WTC11 (cell line): ENCODE measurements around the gene COL4A6. TPM values are rescaled to one million over a fixed set of nuclear protein-coding genes. Genes with fewer than 3 reads are reported as not detected.

Experiments
- ATAC-seq: fragments of 200-7000 bp; cut with Tn5 transposase; 2 replicates; pipeline ENCODE4 v1.10.0; 2021; ENCODE audit warnings: mild to moderate bottlenecking, moderate library complexity
- CTCF ChIA-PET: fragments of 300-600 bp; sonication (Branson Sonifier 250); formaldehyde crosslinking; loops from one replicate; lab custom pipeline; 2021; ENCODE audit warnings: antibody characterized with exemption; lab: Charles Lee
- POLR2A ChIA-PET: fragments of 350-600 bp; sonication (Branson Sonifier 250); formaldehyde crosslinking; loops from one replicate; lab custom pipeline; 2021; ENCODE audit warnings: antibody characterized with exemption; lab: Charles Lee
- DNase-seq: peaks from one replicate; pipeline ENCODE4 v3.0.0; 2021; ENCODE audit warnings: low spot score
- H3K27ac Mint-ChIP-seq: 2 replicates; pipeline ENCODE4 v1.8.0; 2021; ENCODE audit warnings: mixed read lengths
- H3K27me3 Mint-ChIP-seq: 2 replicates; pipeline ENCODE4 v1.8.0; 2021; ENCODE audit warnings: low read depth, mild to moderate bottlenecking, moderate library complexity, mixed read lengths
- H3K36me3 Mint-ChIP-seq: 2 replicates; pipeline ENCODE4 v1.8.0; 2021; ENCODE audit warnings: mixed read lengths
- H3K4me1 Mint-ChIP-seq: 2 replicates; pipeline ENCODE4 v1.8.0; 2022; ENCODE audit warnings: mixed read lengths
- H3K4me3 Mint-ChIP-seq: 2 replicates; pipeline ENCODE4 v1.8.0; 2021; ENCODE audit warnings: mild to moderate bottlenecking, moderate library complexity, mixed read lengths
- H3K9me3 Mint-ChIP-seq: 2 replicates; pipeline ENCODE4 v1.8.0; 2021; ENCODE audit warnings: mixed read lengths
- CREM ChIP-seq: sonication (generic); formaldehyde crosslinking; IDR thresholded peaks from 2 replicates; pipeline ENCODE4 v1.8.1; 2022; ENCODE audit warnings: mild to moderate bottlenecking, missing genetic modification reagents, moderate library complexity
- ESRRA ChIP-seq: sonication (generic); formaldehyde crosslinking; IDR thresholded peaks from 2 replicates; pipeline ENCODE4 v1.8.1; 2022; ENCODE audit warnings: mild to moderate bottlenecking, missing genetic modification reagents, borderline replicate concordance
- FOXK1 ChIP-seq: sonication (generic); formaldehyde crosslinking; IDR thresholded peaks from 2 replicates; pipeline ENCODE4 v1.8.0; 2022; ENCODE audit warnings: mild to moderate bottlenecking, moderate library complexity, missing genetic modification reagents
- JUN ChIP-seq: sonication (generic); formaldehyde crosslinking; IDR thresholded peaks from 2 replicates; pipeline ENCODE4 v1.8.0; 2023; ENCODE audit warnings: mild to moderate bottlenecking, missing genetic modification reagents
- MYBL2 ChIP-seq: sonication (generic); formaldehyde crosslinking; IDR thresholded peaks from 2 replicates; pipeline ENCODE4 v1.8.1; 2023; ENCODE audit warnings: mild to moderate bottlenecking, moderate library complexity, missing genetic modification reagents
- PRRX2 ChIP-seq: fragments of 250-450 bp; sonication (Bioruptor Pico); IDR thresholded peaks from 2 replicates; pipeline ENCODE4 v1.8.0; 2021; ENCODE audit warnings: mild to moderate bottlenecking
- SMAD3 ChIP-seq: sonication (generic); formaldehyde crosslinking; IDR thresholded peaks from 2 replicates; pipeline ENCODE4 v1.8.0; 2022; ENCODE audit warnings: missing genetic modification reagents, mild to moderate bottlenecking, borderline replicate concordance
- SOX15 ChIP-seq: fragments of 250-450 bp; sonication (Bioruptor Pico); IDR thresholded peaks from 2 replicates; pipeline ENCODE4 v1.9.0; 2021; ENCODE audit warnings: mild to moderate bottlenecking
- SP1 ChIP-seq: sonication (generic); formaldehyde crosslinking; conservative IDR thresholded peaks from 2 replicates; pipeline ENCODE4 v1.8.1; 2022; ENCODE audit warnings: missing genetic modification reagents
- TP53 ChIP-seq: sonication (generic); formaldehyde crosslinking; IDR thresholded peaks from 2 replicates; pipeline ENCODE4 v1.8.1; 2023; ENCODE audit warnings: mild to moderate bottlenecking, missing genetic modification reagents
- ZNF121 ChIP-seq: sonication (generic); formaldehyde crosslinking; IDR thresholded peaks from 2 replicates; pipeline ENCODE4 v1.8.0; 2023; ENCODE audit warnings: missing genetic modification reagents
- ZNF138 ChIP-seq: sonication (generic); formaldehyde crosslinking; conservative IDR thresholded peaks from 2 replicates; pipeline ENCODE4 v1.8.1; 2022; ENCODE audit warnings: mild to moderate bottlenecking, moderate library complexity, missing genetic modification reagents
- ZNF219 ChIP-seq: sonication (generic); formaldehyde crosslinking; IDR thresholded peaks from 2 replicates; pipeline ENCODE4 v1.8.0; 2023; ENCODE audit warnings: missing genetic modification reagents, mild to moderate bottlenecking, borderline replicate concordance
- ZNF232 ChIP-seq: sonication (generic); formaldehyde crosslinking; IDR thresholded peaks from 2 replicates; pipeline ENCODE4 v1.8.0; 2022; ENCODE audit warnings: mild to moderate bottlenecking, missing genetic modification reagents
- ZNF317 ChIP-seq: sonication (generic); formaldehyde crosslinking; IDR thresholded peaks from 2 replicates; pipeline ENCODE4 v1.8.1; 2023; ENCODE audit warnings: low read depth, mild to moderate bottlenecking, moderate library complexity, missing genetic modification reagents, borderline replicate concordance
- ZNF396 ChIP-seq: fragments of 250-450 bp; sonication (Bioruptor Pico); IDR thresholded peaks from 2 replicates; pipeline ENCODE4 v1.8.0; 2021; ENCODE audit warnings: mild to moderate bottlenecking, moderate library complexity, borderline replicate concordance
- total RNA-seq: library from RNA; stranded (reverse); gene quantifications from 3 replicates; pipeline ENCODE4 v1.2.3, GENCODE V29; 2021
- TF ChIP-seq, protein P1 (sequence below): sonication (generic); formaldehyde crosslinking; IDR thresholded peaks from 2 replicates; pipeline ENCODE4 v1.8.0; 2022; ENCODE audit warnings: mild to moderate bottlenecking, missing genetic modification reagents
- TF ChIP-seq, protein P2 (sequence below): sonication (generic); formaldehyde crosslinking; IDR thresholded peaks from 2 replicates; pipeline ENCODE4 v1.8.1; 2023; ENCODE audit warnings: mild to moderate bottlenecking, missing genetic modification reagents, moderate library complexity
- TF ChIP-seq, protein P3 (sequence below): sonication (generic); formaldehyde crosslinking; IDR thresholded peaks from 2 replicates; pipeline ENCODE4 v1.8.0; 2023; ENCODE audit warnings: missing genetic modification reagents, mild to moderate bottlenecking, borderline replicate concordance
- TF ChIP-seq, protein P4 (sequence below): fragments of 200-600 bp; IDR thresholded peaks from 2 replicates; pipeline ENCODE4 v1.8.0; 2022; ENCODE audit warnings: antibody characterized with exemption
- TF ChIP-seq, protein P5 (sequence below): sonication (generic); formaldehyde crosslinking; IDR thresholded peaks from 2 replicates; pipeline ENCODE4 v1.8.0; 2023; ENCODE audit warnings: missing genetic modification reagents
- TF ChIP-seq, protein P6 (sequence below): sonication (generic); formaldehyde crosslinking; IDR thresholded peaks from 2 replicates; pipeline ENCODE4 v1.8.1; 2022; ENCODE audit warnings: mild to moderate bottlenecking, moderate library complexity, missing genetic modification reagents
- TF ChIP-seq, protein P7 (sequence below): sonication (generic); formaldehyde crosslinking; IDR thresholded peaks from 2 replicates; pipeline ENCODE4 v1.8.1; 2023; ENCODE audit warnings: mild to moderate bottlenecking, missing genetic modification reagents

The COL4A6 gene
- total RNA-seq, 1 experiment from 2014 or later, result 15.2 TPM

DNA sequence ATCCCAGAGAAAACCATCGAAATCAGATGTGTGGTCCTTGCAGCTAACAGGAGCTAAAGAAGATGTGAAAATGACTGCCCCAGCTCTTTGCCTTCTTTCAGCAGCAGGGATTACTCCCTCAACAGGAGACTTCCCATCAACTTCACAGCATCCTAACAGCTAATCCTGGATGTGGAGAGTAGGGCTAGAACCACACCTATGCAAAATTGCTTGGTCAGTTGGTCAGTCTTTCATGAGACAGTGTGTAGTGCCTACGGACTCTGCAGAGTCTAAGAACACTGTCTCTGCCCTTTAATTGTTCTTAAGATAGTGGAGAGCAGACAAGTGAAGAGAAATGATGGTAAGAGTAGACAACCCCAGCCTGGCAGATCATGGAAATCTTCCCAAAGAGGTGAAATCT is 133.5 kb downstream of the COL4A6 start:
- Mint-ChIP-seq H3K4me3 (no peak overlapping the region), H3K27ac (no peak overlapping the region), H3K36me3 (no peaks in the 10 kb centered on the region), H3K4me1 (peaks cover 2% of the 10 kb centered on the region), H3K27me3 (no peaks in the 10 kb centered on the region), H3K9me3 (no peaks in the 10 kb centered on the region)
- ATAC-seq (no peak; the same call in 1 of the 2 replicates), DNase-seq (no peak)
- ChIA-PET POLR2A (no interaction called here), CTCF (interaction anchor here (1.2 to 1.9 kb wide), 4 partner anchors 43 to 96 kb away, joined by 4 to 17 read pairs (median 6); no protein-coding TSS in a partner anchor)
- TF ChIP-seq ZNF396, result no peak
- TF ChIP-seq ESRRA, result no peak
- TF ChIP-seq ZNF138, result no peak
- no peak for TF ChIP-seq ZNF317 (CRISPR knock-in tag)
- TF ChIP-seq SOX15 (CRISPR knock-in tag), result no peak
- no peak for TF ChIP-seq PRRX2 (CRISPR knock-in tag)
- TF ChIP-seq, protein P1, sequence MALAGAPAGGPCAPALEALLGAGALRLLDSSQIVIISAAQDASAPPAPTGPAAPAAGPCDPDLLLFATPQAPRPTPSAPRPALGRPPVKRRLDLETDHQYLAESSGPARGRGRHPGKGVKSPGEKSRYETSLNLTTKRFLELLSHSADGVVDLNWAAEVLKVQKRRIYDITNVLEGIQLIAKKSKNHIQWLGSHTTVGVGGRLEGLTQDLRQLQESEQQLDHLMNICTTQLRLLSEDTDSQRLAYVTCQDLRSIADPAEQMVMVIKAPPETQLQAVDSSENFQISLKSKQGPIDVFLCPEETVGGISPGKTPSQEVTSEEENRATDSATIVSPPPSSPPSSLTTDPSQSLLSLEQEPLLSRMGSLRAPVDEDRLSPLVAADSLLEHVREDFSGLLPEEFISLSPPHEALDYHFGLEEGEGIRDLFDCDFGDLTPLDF, result no peak
- TF ChIP-seq, protein P2, sequence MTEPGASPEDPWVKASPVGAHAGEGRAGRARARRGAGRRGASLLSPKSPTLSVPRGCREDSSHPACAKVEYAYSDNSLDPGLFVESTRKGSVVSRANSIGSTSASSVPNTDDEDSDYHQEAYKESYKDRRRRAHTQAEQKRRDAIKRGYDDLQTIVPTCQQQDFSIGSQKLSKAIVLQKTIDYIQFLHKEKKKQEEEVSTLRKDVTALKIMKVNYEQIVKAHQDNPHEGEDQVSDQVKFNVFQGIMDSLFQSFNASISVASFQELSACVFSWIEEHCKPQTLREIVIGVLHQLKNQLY (CRISPR knock-in tag), result no peak
- TF ChIP-seq, protein P3, sequence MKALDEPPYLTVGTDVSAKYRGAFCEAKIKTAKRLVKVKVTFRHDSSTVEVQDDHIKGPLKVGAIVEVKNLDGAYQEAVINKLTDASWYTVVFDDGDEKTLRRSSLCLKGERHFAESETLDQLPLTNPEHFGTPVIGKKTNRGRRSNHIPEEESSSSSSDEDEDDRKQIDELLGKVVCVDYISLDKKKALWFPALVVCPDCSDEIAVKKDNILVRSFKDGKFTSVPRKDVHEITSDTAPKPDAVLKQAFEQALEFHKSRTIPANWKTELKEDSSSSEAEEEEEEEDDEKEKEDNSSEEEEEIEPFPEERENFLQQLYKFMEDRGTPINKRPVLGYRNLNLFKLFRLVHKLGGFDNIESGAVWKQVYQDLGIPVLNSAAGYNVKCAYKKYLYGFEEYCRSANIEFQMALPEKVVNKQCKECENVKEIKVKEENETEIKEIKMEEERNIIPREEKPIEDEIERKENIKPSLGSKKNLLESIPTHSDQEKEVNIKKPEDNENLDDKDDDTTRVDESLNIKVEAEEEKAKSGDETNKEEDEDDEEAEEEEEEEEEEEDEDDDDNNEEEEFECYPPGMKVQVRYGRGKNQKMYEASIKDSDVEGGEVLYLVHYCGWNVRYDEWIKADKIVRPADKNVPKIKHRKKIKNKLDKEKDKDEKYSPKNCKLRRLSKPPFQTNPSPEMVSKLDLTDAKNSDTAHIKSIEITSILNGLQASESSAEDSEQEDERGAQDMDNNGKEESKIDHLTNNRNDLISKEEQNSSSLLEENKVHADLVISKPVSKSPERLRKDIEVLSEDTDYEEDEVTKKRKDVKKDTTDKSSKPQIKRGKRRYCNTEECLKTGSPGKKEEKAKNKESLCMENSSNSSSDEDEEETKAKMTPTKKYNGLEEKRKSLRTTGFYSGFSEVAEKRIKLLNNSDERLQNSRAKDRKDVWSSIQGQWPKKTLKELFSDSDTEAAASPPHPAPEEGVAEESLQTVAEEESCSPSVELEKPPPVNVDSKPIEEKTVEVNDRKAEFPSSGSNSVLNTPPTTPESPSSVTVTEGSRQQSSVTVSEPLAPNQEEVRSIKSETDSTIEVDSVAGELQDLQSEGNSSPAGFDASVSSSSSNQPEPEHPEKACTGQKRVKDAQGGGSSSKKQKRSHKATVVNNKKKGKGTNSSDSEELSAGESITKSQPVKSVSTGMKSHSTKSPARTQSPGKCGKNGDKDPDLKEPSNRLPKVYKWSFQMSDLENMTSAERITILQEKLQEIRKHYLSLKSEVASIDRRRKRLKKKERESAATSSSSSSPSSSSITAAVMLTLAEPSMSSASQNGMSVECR, result no peak
- no peak for TF ChIP-seq TP53
- TF ChIP-seq CREM (CRISPR knock-in tag), result no peak

DNA sequence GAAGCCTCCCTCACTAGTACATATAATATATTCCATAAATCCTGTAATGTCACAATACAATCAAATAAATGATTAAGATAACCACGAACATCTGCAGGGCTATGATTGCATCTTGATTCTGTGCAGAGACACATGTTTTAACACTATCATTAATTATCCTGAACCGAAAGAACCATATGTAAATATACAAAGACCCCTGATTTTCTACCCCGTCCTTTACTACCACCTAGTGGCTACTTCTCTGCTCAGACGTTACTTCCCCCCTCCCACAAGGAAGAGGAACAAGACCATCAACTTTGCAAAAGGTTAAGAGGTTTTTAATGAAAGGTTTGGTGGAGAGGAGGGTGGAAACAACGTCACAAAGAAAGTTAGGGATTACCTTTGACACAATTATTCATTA is 134.0 kb downstream of the COL4A6 start:
- H3K36me3 Mint-ChIP-seq, result no peaks in the 10 kb centered on the region
- no peak overlapping the region for H3K4me3 Mint-ChIP-seq
- no peak for DNase-seq
- TF ChIP-seq SP1 (CRISPR knock-in tag), result no peak
- no peak for TF ChIP-seq MYBL2 (CRISPR knock-in tag)
- TF ChIP-seq, protein P4, sequence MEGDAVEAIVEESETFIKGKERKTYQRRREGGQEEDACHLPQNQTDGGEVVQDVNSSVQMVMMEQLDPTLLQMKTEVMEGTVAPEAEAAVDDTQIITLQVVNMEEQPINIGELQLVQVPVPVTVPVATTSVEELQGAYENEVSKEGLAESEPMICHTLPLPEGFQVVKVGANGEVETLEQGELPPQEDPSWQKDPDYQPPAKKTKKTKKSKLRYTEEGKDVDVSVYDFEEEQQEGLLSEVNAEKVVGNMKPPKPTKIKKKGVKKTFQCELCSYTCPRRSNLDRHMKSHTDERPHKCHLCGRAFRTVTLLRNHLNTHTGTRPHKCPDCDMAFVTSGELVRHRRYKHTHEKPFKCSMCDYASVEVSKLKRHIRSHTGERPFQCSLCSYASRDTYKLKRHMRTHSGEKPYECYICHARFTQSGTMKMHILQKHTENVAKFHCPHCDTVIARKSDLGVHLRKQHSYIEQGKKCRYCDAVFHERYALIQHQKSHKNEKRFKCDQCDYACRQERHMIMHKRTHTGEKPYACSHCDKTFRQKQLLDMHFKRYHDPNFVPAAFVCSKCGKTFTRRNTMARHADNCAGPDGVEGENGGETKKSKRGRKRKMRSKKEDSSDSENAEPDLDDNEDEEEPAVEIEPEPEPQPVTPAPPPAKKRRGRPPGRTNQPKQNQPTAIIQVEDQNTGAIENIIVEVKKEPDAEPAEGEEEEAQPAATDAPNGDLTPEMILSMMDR, result no peak
- TF ChIP-seq ZNF121 (CRISPR knock-in tag), result no peak
- no peak for TF ChIP-seq ZNF232 (CRISPR knock-in tag)
- TF ChIP-seq ZNF219, result no peak
- TF ChIP-seq JUN, result no peak
- TF ChIP-seq, protein P5, sequence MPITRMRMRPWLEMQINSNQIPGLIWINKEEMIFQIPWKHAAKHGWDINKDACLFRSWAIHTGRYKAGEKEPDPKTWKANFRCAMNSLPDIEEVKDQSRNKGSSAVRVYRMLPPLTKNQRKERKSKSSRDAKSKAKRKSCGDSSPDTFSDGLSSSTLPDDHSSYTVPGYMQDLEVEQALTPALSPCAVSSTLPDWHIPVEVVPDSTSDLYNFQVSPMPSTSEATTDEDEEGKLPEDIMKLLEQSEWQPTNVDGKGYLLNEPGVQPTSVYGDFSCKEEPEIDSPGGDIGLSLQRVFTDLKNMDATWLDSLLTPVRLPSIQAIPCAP (CRISPR knock-in tag), result no peak
- TF ChIP-seq, protein P6, sequence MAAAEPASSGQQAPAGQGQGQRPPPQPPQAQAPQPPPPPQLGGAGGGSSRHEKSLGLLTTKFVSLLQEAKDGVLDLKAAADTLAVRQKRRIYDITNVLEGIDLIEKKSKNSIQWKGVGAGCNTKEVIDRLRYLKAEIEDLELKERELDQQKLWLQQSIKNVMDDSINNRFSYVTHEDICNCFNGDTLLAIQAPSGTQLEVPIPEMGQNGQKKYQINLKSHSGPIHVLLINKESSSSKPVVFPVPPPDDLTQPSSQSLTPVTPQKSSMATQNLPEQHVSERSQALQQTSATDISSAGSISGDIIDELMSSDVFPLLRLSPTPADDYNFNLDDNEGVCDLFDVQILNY (CRISPR knock-in tag), result no peak
- no peak for TF ChIP-seq FOXK1 (CRISPR knock-in tag)
- TF ChIP-seq, protein P7, sequence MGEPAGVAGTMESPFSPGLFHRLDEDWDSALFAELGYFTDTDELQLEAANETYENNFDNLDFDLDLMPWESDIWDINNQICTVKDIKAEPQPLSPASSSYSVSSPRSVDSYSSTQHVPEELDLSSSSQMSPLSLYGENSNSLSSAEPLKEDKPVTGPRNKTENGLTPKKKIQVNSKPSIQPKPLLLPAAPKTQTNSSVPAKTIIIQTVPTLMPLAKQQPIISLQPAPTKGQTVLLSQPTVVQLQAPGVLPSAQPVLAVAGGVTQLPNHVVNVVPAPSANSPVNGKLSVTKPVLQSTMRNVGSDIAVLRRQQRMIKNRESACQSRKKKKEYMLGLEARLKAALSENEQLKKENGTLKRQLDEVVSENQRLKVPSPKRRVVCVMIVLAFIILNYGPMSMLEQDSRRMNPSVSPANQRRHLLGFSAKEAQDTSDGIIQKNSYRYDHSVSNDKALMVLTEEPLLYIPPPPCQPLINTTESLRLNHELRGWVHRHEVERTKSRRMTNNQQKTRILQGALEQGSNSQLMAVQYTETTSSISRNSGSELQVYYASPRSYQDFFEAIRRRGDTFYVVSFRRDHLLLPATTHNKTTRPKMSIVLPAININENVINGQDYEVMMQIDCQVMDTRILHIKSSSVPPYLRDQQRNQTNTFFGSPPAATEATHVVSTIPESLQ (CRISPR knock-in tag), result no peak
- TF ChIP-seq SMAD3 (CRISPR knock-in tag), result no peak

More for the DNA sequence above, 134.0 kb downstream of the COL4A6 start:
- Mint-ChIP-seq H3K27me3 (no peaks in the 10 kb centered on the region), H3K4me1 (peaks cover 7% of the 10 kb centered on the region), H3K27ac (no peak overlapping the region), H3K9me3 (no peaks in the 10 kb centered on the region)
- ChIA-PET CTCF (interaction anchor here (0.6 to 1.9 kb wide), 13 partner anchors 10 to 139 kb away, joined by 3 to 17 read pairs (median 4); partner anchors contain the start of gene COL4A6), POLR2A (no interaction called here)
- ATAC-seq, result peak; percentile 67
